ENCODE results near the gene CREBL2.

The CREBL2 gene

GRCh38 chr12:12683725-12684124 lies 72.0 kb downstream of the CREBL2 start:
- H3K9me3 Mint-ChIP-seq, result no peaks in the 10 kb centered on the region
- H3K36me3 Mint-ChIP-seq, result no peaks in the 10 kb centered on the region
- no peak for DNase-seq
- H3K4me3 Mint-ChIP-seq, result no peak overlapping the region
- ATAC-seq (replicated peaks), result no peak
- peaks cover 0 to 9% of the 10 kb centered on the region in 2 donors for H3K4me1 Mint-ChIP-seq
- H3K27ac Mint-ChIP-seq, result no peak overlapping the region
- H3K27me3 Mint-ChIP-seq, result peaks cover 8 to 11% of the 10 kb centered on the region in 2 donors

- DNase-seq, result no peak
- H3K36me3 Mint-ChIP-seq, result no peaks in the 10 kb centered on the region
- peaks cover 8 to 11% of the 10 kb centered on the region in 2 donors for H3K27me3 Mint-ChIP-seq
- no peaks in the 10 kb centered on the region for H3K9me3 Mint-ChIP-seq
- no peak overlapping the region for H3K27ac Mint-ChIP-seq
- H3K4me3 Mint-ChIP-seq, result no peak overlapping the region
- no peak for ATAC-seq (replicated peaks)
- H3K4me1 Mint-ChIP-seq, result peaks cover 0 to 9% of the 10 kb centered on the region in 2 donors
Observed at GRCh38 chr12:12684375-12685106, 72.9 kb downstream of the CREBL2 start.

- Mint-ChIP-seq H3K4me1 (peaks cover 0 to 9% of the 10 kb centered on the region in 2 donors), H3K27ac (no peak overlapping the region), H3K9me3 (no peaks in the 10 kb centered on the region), H3K4me3 (no peak overlapping the region), H3K36me3 (no peaks in the 10 kb centered on the region), H3K27me3 (peaks cover 8 to 11% of the 10 kb centered on the region in 2 donors)
- ATAC-seq (replicated peaks), result no peak
- no peak for DNase-seq
Observed at GRCh38 chr12:12685305-12685704, 73.6 kb downstream of the CREBL2 start.

GRCh38 chr12:12686472-12686871 lies 74.8 kb downstream of the CREBL2 start:
- H3K4me3 Mint-ChIP-seq, result no peak overlapping the region
- H3K27ac Mint-ChIP-seq, result no peak overlapping the region
- peaks cover 0 to 14% of the 10 kb centered on the region in 2 donors for H3K4me1 Mint-ChIP-seq
- H3K36me3 Mint-ChIP-seq, result no peaks in the 10 kb centered on the region
- ATAC-seq (replicated peaks), result no peak
- DNase-seq, result no peak
- H3K27me3 Mint-ChIP-seq, result peaks cover 8 to 11% of the 10 kb centered on the region in 2 donors
- H3K9me3 Mint-ChIP-seq, result no peaks in the 10 kb centered on the region

DNA sequence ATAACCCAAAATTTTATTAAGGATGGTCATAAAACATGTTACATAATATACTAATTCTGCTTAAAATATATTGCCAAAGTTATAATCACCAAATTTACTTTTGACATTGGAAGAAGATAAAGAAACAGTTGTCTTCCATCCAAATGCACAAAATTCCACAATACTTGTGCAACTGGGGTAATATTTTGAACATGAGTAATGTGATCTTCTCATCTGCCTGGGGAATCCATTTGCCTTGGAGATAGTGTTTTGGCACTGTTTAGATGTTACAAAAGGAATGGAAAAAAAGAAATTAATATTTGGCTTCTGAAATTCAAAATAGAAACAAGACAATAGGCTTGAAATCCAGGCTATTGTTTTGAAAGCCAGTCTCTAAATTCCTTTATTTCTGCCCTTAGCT lies 75.2 kb downstream of the CREBL2 start:
- peaks cover 1 to 18% of the 10 kb centered on the region in 2 donors for H3K4me1 Mint-ChIP-seq
- no peak overlapping the region for H3K27ac Mint-ChIP-seq
- DNase-seq (no peak), ATAC-seq (replicated peaks) (no peak)
- H3K27me3 Mint-ChIP-seq, result peaks cover 8 to 11% of the 10 kb centered on the region in 2 donors
- no peaks in the 10 kb centered on the region for H3K9me3 Mint-ChIP-seq
- H3K4me3 Mint-ChIP-seq, result no peak overlapping the region
- H3K36me3 Mint-ChIP-seq, result no peaks in the 10 kb centered on the region

GRCh38 chr12:12689647-12690300 lies 78.1 kb downstream of the CREBL2 start:
- Mint-ChIP-seq H3K4me3 (no peak overlapping the region), H3K9me3 (no peaks in the 10 kb centered on the region), H3K36me3 (no peaks in the 10 kb centered on the region), H3K4me1 (peaks cover 7 to 18% of the 10 kb centered on the region in 2 donors), H3K27me3 (peaks cover 6 to 8% of the 10 kb centered on the region in 2 donors), H3K27ac (no peak overlapping the region)
- DNase-seq (no peak), ATAC-seq (replicated peaks) (no peak)

DNA sequence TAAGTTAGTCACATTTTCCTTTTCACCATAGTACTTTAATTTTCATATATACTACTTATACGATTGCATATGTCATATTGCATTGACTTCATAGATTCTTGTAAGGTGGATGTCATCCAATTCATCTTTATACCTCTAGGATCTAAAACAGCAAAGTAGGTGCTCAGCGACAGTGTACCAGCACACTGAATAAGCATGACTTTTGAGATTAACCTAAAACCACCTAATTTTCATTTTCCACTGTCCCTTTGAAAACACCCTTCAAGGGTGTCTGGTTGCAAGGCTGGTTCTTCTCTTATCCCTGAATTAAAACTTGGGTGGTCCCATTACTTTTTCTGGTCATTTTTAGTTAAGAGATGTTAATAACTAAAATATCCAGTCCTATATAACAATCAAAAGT lies 79.9 kb downstream of the CREBL2 start:
- Mint-ChIP-seq H3K27ac (no peak overlapping the region), H3K4me3 (no peak overlapping the region)
- no peak for ATAC-seq (replicated peaks)

DNA sequence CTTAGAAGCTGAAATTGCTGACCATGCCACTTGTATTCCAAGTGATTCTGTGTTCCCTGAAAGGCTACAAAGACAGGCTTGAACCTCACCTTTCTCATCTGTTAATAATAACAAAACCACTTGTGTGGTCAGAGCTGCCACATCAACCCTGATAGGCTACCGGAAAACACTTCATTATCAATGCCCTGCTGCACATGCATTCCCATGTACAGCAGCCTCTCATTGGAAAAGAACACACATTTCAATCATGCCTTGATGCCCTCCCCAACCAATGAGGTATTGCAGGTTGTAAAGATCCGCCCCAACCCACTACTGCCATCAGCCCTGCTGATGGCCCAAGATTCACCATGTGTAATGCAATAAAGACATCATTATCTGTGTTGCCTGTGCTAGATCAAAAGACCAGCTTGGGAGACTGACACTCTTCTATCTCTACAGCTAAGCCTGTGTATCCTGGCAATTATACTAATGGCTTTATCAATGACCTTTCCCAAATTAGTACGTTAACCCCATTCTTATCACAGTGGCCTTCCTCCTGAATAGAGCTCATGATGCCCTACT lies 81.5 kb downstream of the CREBL2 start:
- H3K4me3 Mint-ChIP-seq, result no peak overlapping the region

More for the DNA sequence above, 79.9 kb downstream of the CREBL2 start:
- DNase-seq, result no peak
- no peaks in the 10 kb centered on the region for H3K27me3 Mint-ChIP-seq
- peaks cover 12 to 22% of the 10 kb centered on the region in 2 donors for H3K4me1 Mint-ChIP-seq
- no peaks in the 10 kb centered on the region for H3K9me3 Mint-ChIP-seq
- H3K36me3 Mint-ChIP-seq, result no peaks in the 10 kb centered on the region

More for the DNA sequence above, 81.5 kb downstream of the CREBL2 start:
- ATAC-seq (replicated peaks) (no peak), DNase-seq (no peak)
- H3K9me3 Mint-ChIP-seq, result no peaks in the 10 kb centered on the region
- H3K27me3 Mint-ChIP-seq, result no peaks in the 10 kb centered on the region
- H3K27ac Mint-ChIP-seq, result no peak overlapping the region
- peaks cover 17 to 38% of the 10 kb centered on the region in 2 donors for H3K4me1 Mint-ChIP-seq
- H3K36me3 Mint-ChIP-seq, result no peaks in the 10 kb centered on the region

Measured in stimulated activated naive B cell treated with anti-CD40 and anti-IgM and Interleukin-4, amounts not matched to agents 10 μg/mL and 1 μg/mL and 100 μg/mL, for 72 hours (primary cell).